OCI-LY3 (cell line): ENCODE results near the gene KRT8.

ENCODE experiments used
- H2AFZ ChIP-seq: fragments of 200-600, 300-600 bp; shearing (Covaris generic); 2 replicates; pipeline ENCODE4 v1.6.0; 2014; ENCODE audit warnings: antibody characterized with exemption, low read depth, low read length
- H3K27ac ChIP-seq: fragments of 200-600, 300-600 bp; sonication (generic); 2 replicates; pipeline ENCODE4 v1.5.1; 2014; ENCODE audit warnings: mild to moderate bottlenecking, low read length, moderate library complexity, mixed read lengths
- H3K27me3 ChIP-seq: fragments of 200-600, 300-600 bp; sonication (generic); 2 replicates; pipeline ENCODE4 v1.6.1; 2014; ENCODE audit warnings: low read depth, low read length, mixed read lengths
- H3K36me3 ChIP-seq: fragments of 200-600, 300-600 bp; sonication (generic); replicated peaks from 2 replicates; pipeline ENCODE3; 2014; ENCODE audit warnings: low read depth, low read length, mixed read lengths
- H3K4me1 ChIP-seq: fragments of 300-600, 200-600 bp; sonication (generic); 2 replicates; pipeline ENCODE4 v1.6.1; 2014; ENCODE audit warnings: low read length, mixed read lengths
- H3K4me2 ChIP-seq: fragments of 200-600, 300-600 bp; sonication (generic); 2 replicates; pipeline ENCODE4 v1.6.1; 2014; ENCODE audit warnings: low read length, mixed read lengths
- H3K4me3 ChIP-seq: fragments of 300-600, 200-600 bp; sonication (generic); 2 replicates; pipeline ENCODE4 v1.5.1; 2014; ENCODE audit warnings: antibody characterized with exemption, mild to moderate bottlenecking, low read length, moderate library complexity
- H3K79me2 ChIP-seq: fragments of 300-600, 200-600 bp; shearing (Covaris generic); 2 replicates; pipeline ENCODE4 v1.6.1; 2014; ENCODE audit warnings: mild to moderate bottlenecking, low read length, mixed read lengths
- H3K9ac ChIP-seq: fragments of 300-600, 200-600 bp; shearing (Covaris generic); 2 replicates; pipeline ENCODE4 v1.6.0; 2014; ENCODE audit warnings: mild to moderate bottlenecking, low read length, moderate library complexity
- H3K9me3 ChIP-seq: fragments of 200-600, 300-600 bp; shearing (Covaris generic); 2 replicates; pipeline ENCODE4 v1.6.1; 2014; ENCODE audit warnings: low read length, mixed read lengths; ENCODE audit not compliant: insufficient read depth
- H4K20me1 ChIP-seq: fragments of 200-600, 300-600 bp; sonication (generic); 2 replicates; pipeline ENCODE4 v1.6.1; 2016; ENCODE audit warnings: low read length, mixed read lengths; ENCODE audit not compliant: insufficient read depth
- CTCF ChIP-seq: fragments of 200-600, 300-600 bp; sonication (generic); IDR thresholded peaks from 2 replicates; pipeline ENCODE4 v1.5.1; 2014; ENCODE audit warnings: antibody characterized with exemption, low read length, low read depth
- EZH2phosphoT487 ChIP-seq: fragments of 200-600 bp; shearing (Covaris generic); IDR thresholded peaks from 2 replicates; pipeline ENCODE4 v1.6.1; 2018; ENCODE audit warnings: antibody characterized with exemption, mixed run types, low read depth

KRT8 gene

GRCh38 chr12:52917800-52918199, 12.9 kb upstream of the KRT8 start:
- TF ChIP-seq EZH2phosphoT487 (no peak), CTCF (no peak)
- Histone ChIP-seq H3K36me3 (no peaks in the 10 kb centered on the region), H3K27me3 (peaks cover 2% of the 10 kb centered on the region; the same call in 1 of the 2 replicates), H3K4me1 (no peaks in the 10 kb centered on the region), H3K4me3 (no peak overlapping the region), H3K27ac (no peak overlapping the region), H2AFZ (no peak overlapping the region), H3K9me3 (no peaks in the 10 kb centered on the region), H3K9ac (no peak overlapping the region), H3K4me2 (no peak overlapping the region), H3K79me2 (no peaks in the 10 kb centered on the region), H4K20me1 (no peaks in the 10 kb centered on the region)

- Histone ChIP-seq H3K79me2 (no peaks in the 10 kb centered on the region), H3K4me2 (no peak overlapping the region), H3K36me3 (no peaks in the 10 kb centered on the region), H3K4me1 (no peaks in the 10 kb centered on the region), H3K9ac (no peak overlapping the region), H3K27ac (no peak overlapping the region), H3K4me3 (no peak overlapping the region), H2AFZ (no peak overlapping the region), H3K27me3 (peaks cover 2% of the 10 kb centered on the region; the same call in 1 of the 2 replicates), H4K20me1 (no peaks in the 10 kb centered on the region), H3K9me3 (no peaks in the 10 kb centered on the region)
- TF ChIP-seq CTCF (no peak), EZH2phosphoT487 (no peak)
Observed at GRCh38 chr12:52916216-52916615, 11.3 kb upstream of the KRT8 start.

GRCh38 chr12:52915637-52916036, 10.8 kb upstream of the KRT8 start:
- Histone ChIP-seq H3K36me3 (no peaks in the 10 kb centered on the region), H4K20me1 (no peaks in the 10 kb centered on the region), H3K9me3 (no peaks in the 10 kb centered on the region), H3K4me1 (no peaks in the 10 kb centered on the region), H3K27me3 (peaks cover 2% of the 10 kb centered on the region; the same call in 1 of the 2 replicates), H3K9ac (no peak overlapping the region), H3K4me2 (no peak overlapping the region), H3K4me3 (no peak overlapping the region), H2AFZ (no peak overlapping the region), H3K79me2 (no peaks in the 10 kb centered on the region), H3K27ac (no peak overlapping the region)
- no peak for TF ChIP-seq EZH2phosphoT487
- no peak for TF ChIP-seq CTCF

- no peak overlapping the region for H3K27ac ChIP-seq
- no peak overlapping the region for H3K4me3 ChIP-seq
- no peaks in the 10 kb centered on the region for H4K20me1 ChIP-seq
- H3K4me2 ChIP-seq, result no peak overlapping the region
- H2AFZ ChIP-seq, result no peak overlapping the region
- H3K9ac ChIP-seq, result no peak overlapping the region
- H3K27me3 ChIP-seq, result peaks cover 8% of the 10 kb centered on the region; the same call in 1 of the 2 replicates
- H3K4me1 ChIP-seq, result no peaks in the 10 kb centered on the region
- no peaks in the 10 kb centered on the region for H3K9me3 ChIP-seq
- no peaks in the 10 kb centered on the region for H3K36me3 ChIP-seq
- no peaks in the 10 kb centered on the region for H3K79me2 ChIP-seq
- TF ChIP-seq CTCF (no peak), EZH2phosphoT487 (no peak)
Observed at GRCh38 chr12:52914576-52915121, 9.8 kb upstream of the KRT8 start.
